H1 (cell line): ENCODE data around the gene ABHD2. TPM values are rescaled to one million over a fixed set of nuclear protein-coding genes. Genes with fewer than 3 reads are reported as not detected.

Experiments
- CTCF ChIA-PET: fragments of 300-600 bp; sonication (Branson Sonifier 250); formaldehyde crosslinking; loops from one replicate; lab custom pipeline; 2021; ENCODE audit not compliant: partially characterized antibody; lab: Charles Lee
- POLR2A ChIA-PET: fragments of 300-600 bp; sonication (Branson Sonifier 250); formaldehyde crosslinking; loops from one replicate; lab custom pipeline; 2021; ENCODE audit warnings: inconsistent platforms; ENCODE audit not compliant: partially characterized antibody; lab: Charles Lee
- DNase-seq, 2 experiments: peaks; one replicate each; pipeline versions ENCODE4 v3.0.0 to v3.0.0-alpha.2; 2010 to 2022; ENCODE audit warnings: low spot score in 2 of 2, low read depth in 1 of 2, mixed read lengths in 1 of 2
- FAIRE-seq: peaks from 2 replicates; lab custom pipeline; 2011; peaks lifted over from hg19 to GRCh38; lab: Jason Lieb, UNC
- H2AFZ ChIP-seq: 2 replicates; pipeline ENCODE4 v1.8.1; 2012; ENCODE audit warnings: low read length, inconsistent platforms
- H2AK5ac ChIP-seq: 2 replicates; pipeline ENCODE4 v1.6.1; 2013; ENCODE audit warnings: low read depth, low read length
- H2BK120ac ChIP-seq: replicated peaks from 2 replicates; pipeline ENCODE3; 2013; ENCODE audit warnings: low read depth, low read length, inconsistent platforms
- H2BK12ac ChIP-seq: 2 replicates; pipeline ENCODE4 v1.6.1; 2013; ENCODE audit warnings: low read depth, low read length
- H2BK15ac ChIP-seq: 2 replicates; pipeline ENCODE4 v1.6.1; 2013; ENCODE audit warnings: low read length
- H2BK20ac ChIP-seq: 2 replicates; pipeline ENCODE4 v1.6.1; 2013; ENCODE audit warnings: low read length
- H2BK5ac ChIP-seq: 2 replicates; pipeline ENCODE4 v1.6.1; 2013; ENCODE audit warnings: low read depth, low read length
- H3K14ac ChIP-seq: 2 replicates; pipeline ENCODE4 v1.6.1; 2013; ENCODE audit warnings: inconsistent platforms; ENCODE audit not compliant: insufficient read length
- H3K18ac ChIP-seq: 2 replicates; pipeline ENCODE4 v1.6.1; 2013; ENCODE audit warnings: low read length; ENCODE audit errors: extremely low read depth
- H3K23ac ChIP-seq: 2 replicates; pipeline ENCODE4 v1.6.1; 2013; ENCODE audit warnings: inconsistent platforms; ENCODE audit not compliant: insufficient read length
- H3K23me2 ChIP-seq: 2 replicates; pipeline ENCODE4 v1.6.1; 2013; ENCODE audit warnings: low read depth, low read length
- H3K27ac ChIP-seq: 2 replicates; pipeline ENCODE4 v1.6.1; 2011; ENCODE audit warnings: low read depth, low read length, inconsistent platforms
- H3K27me3 ChIP-seq, 4 experiments: replicated peaks in 1 of 4; 1 replicate in 1 of 4; 2 replicates in 3 of 4; pipeline versions ENCODE4 v1.6.1 to v1.8.1; 2011 to 2013; ENCODE audit warnings: low read length in 3 of 4, mild to moderate bottlenecking in 3 of 4, inconsistent platforms in 2 of 4, mixed read lengths in 2 of 4, moderate library complexity in 1 of 4; ENCODE audit not compliant: control insufficient read depth in 3 of 4, insufficient read depth in 3 of 4; ENCODE audit errors: extremely low read depth in 1 of 4
- H3K36me3 ChIP-seq, 4 experiments: 2 replicates each; pipeline versions ENCODE4 v1.6.1 to v1.8.1; 2011 to 2013; ENCODE audit warnings: mild to moderate bottlenecking in 4 of 4, low read length in 3 of 4, moderate library complexity in 2 of 4, control low read depth in 1 of 4, inconsistent platforms in 1 of 4; ENCODE audit not compliant: insufficient read depth in 4 of 4, control insufficient read depth in 2 of 4
- H3K4ac ChIP-seq: replicated peaks from 2 replicates; pipeline ENCODE3; 2013; ENCODE audit warnings: low read length, low read depth, mixed read lengths, inconsistent platforms; ENCODE audit not compliant: insufficient read length
- H3K4me1 ChIP-seq, 4 experiments: replicated peaks in 1 of 4; 1 replicate in 1 of 4; 2 replicates in 3 of 4; pipeline versions ENCODE4 v1.6.1 to v1.8.1; 2011 to 2013; ENCODE audit warnings: low read length in 3 of 4, inconsistent platforms in 2 of 4, mixed read lengths in 1 of 4; ENCODE audit not compliant: insufficient read depth in 4 of 4, control insufficient read depth in 3 of 4
- H3K4me2 ChIP-seq, 2 experiments: 2 replicates each; pipeline versions ENCODE4 v1.6.1 to v1.8.1; 2011 to 2013; ENCODE audit warnings: low read depth in 2 of 2, low read length in 2 of 2, control low read depth in 1 of 2, inconsistent platforms in 1 of 2, mild to moderate bottlenecking in 1 of 2; ENCODE audit not compliant: insufficient read depth in 1 of 2
- H3K4me3 ChIP-seq, 4 experiments: fragments of 200-600, 300-600 bp in 1 of 4; sonication (generic), shearing (Covaris generic), sonication (Bioruptor Twin) in 1 of 4; 2 replicates each; pipeline versions ENCODE4 v1.5.1 to v1.8.1; 2011 to 2016; ENCODE audit warnings: low read length in 4 of 4, low read depth in 3 of 4, control low read depth in 2 of 4, inconsistent platforms in 2 of 4, mild to moderate bottlenecking in 2 of 4, mixed read lengths in 1 of 4, moderate library complexity in 1 of 4; ENCODE audit not compliant: insufficient read depth in 2 of 4; ENCODE audit errors: extremely low read depth in 1 of 4
- H3K56ac ChIP-seq: replicated peaks from 2 replicates; pipeline ENCODE3; 2013; ENCODE audit warnings: low read depth, mild to moderate bottlenecking, mixed read lengths, low read length, inconsistent platforms; ENCODE audit not compliant: insufficient read length
- H3K79me1 ChIP-seq: 2 replicates; pipeline ENCODE4 v1.6.1; 2013; ENCODE audit warnings: low read depth, low read length, control low read depth
- H3K79me2 ChIP-seq, 2 experiments: 2 replicates each; pipeline versions ENCODE4 v1.6.1 to v1.8.1; 2012 to 2013; ENCODE audit warnings: low read length in 2 of 2, mild to moderate bottlenecking in 2 of 2, inconsistent platforms in 1 of 2; ENCODE audit not compliant: insufficient read depth in 2 of 2, control insufficient read depth in 1 of 2
- H3K9ac ChIP-seq, 4 experiments: replicated peaks in 1 of 4; 1 replicate in 1 of 4; 2 replicates in 3 of 4; pipeline versions ENCODE4 v1.6.1 to v1.8.1; 2011 to 2013; ENCODE audit warnings: low read depth in 3 of 4, low read length in 3 of 4, control low read depth in 2 of 4, mild to moderate bottlenecking in 2 of 4, moderate library complexity in 2 of 4, inconsistent platforms in 1 of 4; ENCODE audit errors: extremely low read depth in 1 of 4
- H3K9me3 ChIP-seq, 2 experiments: 2 replicates each; pipeline versions ENCODE4 v1.6.1 to v1.8.1; 2012 to 2013; ENCODE audit warnings: mild to moderate bottlenecking in 2 of 2, moderate library complexity in 2 of 2, control low read depth in 1 of 2, inconsistent platforms in 1 of 2, low read depth in 1 of 2, low read length in 1 of 2, mixed read lengths in 1 of 2; ENCODE audit not compliant: insufficient read depth in 2 of 2
- H4K20me1 ChIP-seq, 2 experiments: replicated peaks in 1 of 2; 2 replicates each; pipeline versions ENCODE3 to v1.8.1; 2011 to 2013; ENCODE audit warnings: inconsistent platforms in 2 of 2, low read length in 2 of 2, mild to moderate bottlenecking in 1 of 2; ENCODE audit not compliant: insufficient read depth in 2 of 2, control insufficient read depth in 1 of 2
- H4K5ac ChIP-seq: 2 replicates; pipeline ENCODE4 v1.6.1; 2013; ENCODE audit warnings: low read length, low read depth, mixed read lengths, inconsistent platforms; ENCODE audit not compliant: insufficient read length
- H4K8ac ChIP-seq: 2 replicates; pipeline ENCODE4 v1.8.0; 2013; ENCODE audit warnings: mild to moderate bottlenecking, moderate library complexity, low read length, inconsistent platforms; ENCODE audit not compliant: insufficient read depth; ENCODE audit errors: extremely low read depth
- H4K91ac ChIP-seq: replicated peaks from 2 replicates; pipeline ENCODE3; 2013; ENCODE audit warnings: low read length, mixed read lengths, inconsistent platforms; ENCODE audit not compliant: insufficient read length
- CTCF ChIP-seq, 3 experiments: IDR thresholded peaks; 1 replicate in 2 of 3; 2 replicates in 1 of 3; pipeline versions ENCODE4 v1.5.1 to v1.6.1; 2011; ENCODE audit warnings: low read length in 3 of 3, mild to moderate bottlenecking in 3 of 3, inconsistent platforms in 2 of 3, low read depth in 1 of 3, moderate library complexity in 1 of 3; ENCODE audit not compliant: insufficient read depth in 1 of 3; ENCODE audit errors: control extremely low read depth in 1 of 3
- KDM5A ChIP-seq: fragments of 200-600 bp; IDR thresholded peaks from 2 replicates; pipeline ENCODE4 v1.7.1; 2012; ENCODE audit warnings: mild to moderate bottlenecking, low read length, inconsistent platforms, mixed read lengths
- RFX5 ChIP-seq: IDR thresholded peaks from 2 replicates; pipeline ENCODE4 v1.6.1; 2011; ENCODE audit warnings: low read depth, low read length, improper control_type of control experiment, borderline replicate concordance
- TAF1 ChIP-seq: IDR thresholded peaks from 2 replicates; pipeline ENCODE4 v1.6.1; 2011; ENCODE audit warnings: mild to moderate bottlenecking, low read depth, low read length
- YY1 ChIP-seq: IDR thresholded peaks from 2 replicates; pipeline ENCODE4 v1.6.1; 2011; ENCODE audit warnings: low read depth, mild to moderate bottlenecking, low read length
- WGBS, 2 experiments: shearing (Covaris generic) in 1 of 2; methylation state at CpG; one replicate each; pipeline versions ENCODE4 v1.1.6 to v1.1.7; 2013 to 2015; ENCODE audit warnings: low lambda C conversion rate in 2 of 2, mixed read lengths in 2 of 2, inconsistent platforms in 1 of 2, low coverage in 1 of 2, missing lambda C conversion rate in 1 of 2; ENCODE audit not compliant: insufficient replicate concordance in 2 of 2, insufficient coverage in 1 of 2, insufficient read length in 1 of 2; ENCODE audit errors: extremely low coverage in 1 of 2, missing lambda C conversion rate in 1 of 2; 5-methylcytosine and 5-hydroxymethylcytosine counted together
- polyA plus RNA-seq, 7 experiments: library from polyadenylated mRNA; depleted of rRNA in 3 of 7; stranded (reverse) in 5 of 7; unstranded in 2 of 7; fragments of >200 nt in 5 of 7; fragments of 200-250 nt in 2 of 7; gene quantifications; 1 replicate in 5 of 7; 2 replicates in 1 of 7; 4 replicates in 1 of 7; pipeline versions ENCODE4 v1.2.1 to v1.2.3, GENCODE V29; 2011 to 2013; ENCODE audit warnings: missing spikeins in 2 of 7, mixed read lengths in 2 of 7
- total RNA-seq: library from RNA; stranded (reverse); fragmentation: NEBNext Ultra II Directional; extraction: Animal tissue kit (Norgen Biotek cat#: 25700); gene quantifications from 2 replicates; pipeline ENCODE4 v1.2.1, GENCODE V29; 2021

ABHD2 gene
- total and polyA plus RNA-seq, 2 of the 8 experiments (the other 6 are each of a cell fraction or from before 2014, with no cell fraction given), result 9.1 to 23.7 TPM

- no peaks in the 10 kb centered on the region for H4K20me1 ChIP-seq
- H3K4me1 ChIP-seq, result peaks cover 5 to 21% (median 9%) of the 10 kb centered on the region in 4 experiments; a peak in 6 of 7 replicates
- peaks cover 0 to 1% (median 0%) of the 10 kb centered on the region in 4 experiments; a peak in 1 of 7 replicates for H3K27me3 ChIP-seq
- H3K18ac ChIP-seq, result no peak overlapping the region
- no peak overlapping the region for H3K14ac ChIP-seq
- no peaks in the 10 kb centered on the region for H3K36me3 ChIP-seq
- H3K56ac ChIP-seq, result no peak overlapping the region
- H3K79me2 ChIP-seq, result no peaks in the 10 kb centered on the region
- H3K23me2 ChIP-seq, result no peaks in the 10 kb centered on the region
- H2BK120ac ChIP-seq, result no peak overlapping the region
- no peak overlapping the region for H2BK20ac ChIP-seq
- H3K4me3 ChIP-seq, result no peak overlapping the region
- 95% methylated on average over 8 of the region's 8 CpGs; no CpG with 5 or more reads in 1 of the 2 experiments for WGBS, 2 experiments
- no peak for DNase-seq
- no peak overlapping the region for H4K8ac ChIP-seq
- H2AK5ac ChIP-seq, result no peak overlapping the region
- no peaks in the 10 kb centered on the region for H3K9me3 ChIP-seq
- no peak overlapping the region for H3K23ac ChIP-seq
- H3K4me2 ChIP-seq, result no peak overlapping the region
- no peak for FAIRE-seq
- no peak overlapping the region for H3K27ac ChIP-seq
- H3K79me1 ChIP-seq, result no peaks in the 10 kb centered on the region
- no peak overlapping the region for H2BK5ac ChIP-seq
- ChIA-PET CTCF (interaction anchor here (0.5 to 0.7 kb wide), 2 partner anchors 23 to 229 kb away, joined by 3 read pairs; no protein-coding TSS in a partner anchor), POLR2A (no interaction called here)
- no peak overlapping the region for H3K9ac ChIP-seq
- no peak overlapping the region for H2AFZ ChIP-seq
- H2BK15ac ChIP-seq, result no peak overlapping the region
- H3K4ac ChIP-seq, result no peak overlapping the region
- no peak overlapping the region for H4K5ac ChIP-seq
- no peak overlapping the region for H2BK12ac ChIP-seq
- H4K91ac ChIP-seq, result no peak overlapping the region
- TF ChIP-seq CTCF (IDR thresholded peaks at IDR 0.05; ENCODE audit: control extremely low read depth in 1 of 3, insufficient read depth in 1 of 3, low read depth in 1 of 3, low read length in 3 of 3) (no peak), KDM5A (no peak), RFX5 (no peak), YY1 (no peak), TAF1 (no peak)
Measured at GRCh38 chr15:89110060-89110459, 21.8 kb downstream of the ABHD2 start.
